HCT116 (cell line): Measurements from ENCODE around the gene CECR2. TPM values are rescaled to one million over a fixed set of nuclear protein-coding genes. Genes with fewer than 3 reads are reported as not detected.

ENCODE experiments used
- ATAC-seq: fragments of 200-7000 bp; cut with Tn5 transposase; 2 replicates; pipeline ENCODE4 v1.9.1; 2020; ENCODE audit warnings: mild to moderate bottlenecking, moderate library complexity
- BruUV-seq: library from RNA; stranded (reverse); fragments of 400-500 nt; replicated peaks from 2 replicates; lab custom pipeline; 2021; lab: Mats Ljungman, UMichigan
- CTCF ChIA-PET: fragments of 300-600 bp; sonication (Branson Sonifier 250); formaldehyde crosslinking; loops from one replicate; lab custom pipeline; 2021; ENCODE audit warnings: antibody characterized with exemption; lab: Charles Lee
- POLR2A ChIA-PET: fragments of 300-600, 350-600 bp; sonication (Branson Sonifier 250); formaldehyde crosslinking; loops from one replicate; lab custom pipeline; 2021; ENCODE audit warnings: antibody characterized with exemption; lab: Charles Lee
- RAD21 ChIA-PET, 2 experiments: fragments of 300-600 bp; sonication (Branson Sonifier 250); formaldehyde crosslinking; loops; one replicate each; lab custom pipeline; 2023; ENCODE audit warnings: low total read pairs in 2 of 2; ENCODE audit not compliant: uncharacterized antibody in 2 of 2, unreplicated experiment in 2 of 2, low non-redundant PET in 1 of 2; lab: Charles Lee
- DNase-seq: peaks from one replicate; pipeline ENCODE4 v3.0.0-alpha.2; 2010; ENCODE audit warnings: low read depth, low spot score
- H2AFZ ChIP-seq: fragments of 200-600 bp; shearing (Covaris generic), sonication (generic); 2 replicates; pipeline ENCODE4 v1.6.1; 2017; ENCODE audit warnings: low read depth, mixed run types, mixed read lengths, antibody characterized with exemption, low read length; ENCODE audit not compliant: poor library complexity, severe bottlenecking
- H3K27ac ChIP-seq: 2 replicates; pipeline ENCODE4 v1.5.1; 2012; ENCODE audit warnings: low read depth, low read length
- H3K27me3 ChIP-seq: fragments of 200-600 bp; sonication (generic); 2 replicates; pipeline ENCODE4 v1.6.1; 2016; ENCODE audit warnings: mixed run types, low read length, mixed read lengths; ENCODE audit not compliant: insufficient read depth
- H3K36me3 ChIP-seq, 2 experiments: fragments of 200-500 bp in 1 of 2; fragments of 200-600 bp in 1 of 2; sonication (Bioruptor generic) in 1 of 2; sonication (generic) in 1 of 2; 2 replicates each; pipeline versions ENCODE4 v1.5.1 to v1.6.1; 2014 to 2016; ENCODE audit warnings: low read length in 2 of 2, inconsistent platforms in 1 of 2, mixed read lengths in 1 of 2, mixed run types in 1 of 2; ENCODE audit not compliant: insufficient read depth in 2 of 2, control insufficient read depth in 1 of 2
- H3K4me1 ChIP-seq, 2 experiments: fragments of 200-600 bp in 1 of 2; sonication (generic) in 1 of 2; 2 replicates each; pipeline versions ENCODE4 v1.5.1 to v1.6.1; 2012 to 2017; ENCODE audit warnings: low read length in 2 of 2, inconsistent platforms in 1 of 2, mild to moderate bottlenecking in 1 of 2, mixed read lengths in 1 of 2, mixed run types in 1 of 2, moderate library complexity in 1 of 2; ENCODE audit not compliant: insufficient read depth in 2 of 2, control insufficient read depth in 1 of 2
- H3K4me2 ChIP-seq: fragments of 200-600 bp; sonication (generic); 2 replicates; pipeline ENCODE4 v1.6.1; 2017; ENCODE audit warnings: mixed run types, low read length, mixed read lengths
- H3K4me3 ChIP-seq, 2 experiments: fragments of 200-600 bp in 1 of 2; sonication (generic) in 1 of 2; replicated peaks in 1 of 2; 2 replicates each; pipeline ENCODE4 v1.5.1; 2011 to 2016; ENCODE audit warnings: low read length in 2 of 2, control low read depth in 1 of 2, low read depth in 1 of 2, mild to moderate bottlenecking in 1 of 2, mixed read lengths in 1 of 2, mixed run types in 1 of 2
- H3K79me2 ChIP-seq: fragments of 200-600 bp; sonication (generic); 2 replicates; pipeline ENCODE4 v1.6.1; 2017; ENCODE audit warnings: mild to moderate bottlenecking, mixed run types, low read length, moderate library complexity, mixed read lengths; ENCODE audit not compliant: insufficient read depth
- H3K9ac ChIP-seq: fragments of 200-600 bp; sonication (generic); 2 replicates; pipeline ENCODE4 v1.6.1; 2016; ENCODE audit warnings: low read length, mixed read lengths
- H3K9me2 ChIP-seq: fragments of 200-600 bp; sonication (generic), shearing (Covaris generic); 2 replicates; pipeline ENCODE4 v1.6.1; 2017; ENCODE audit warnings: mixed run types, mild to moderate bottlenecking, moderate library complexity; ENCODE audit not compliant: insufficient read depth
- H3K9me3 ChIP-seq, 2 experiments: fragments of 200-500 bp in 1 of 2; fragments of 200-600 bp in 1 of 2; sonication (Bioruptor generic) in 1 of 2; sonication (generic) in 1 of 2; 2 replicates each; pipeline ENCODE4 v1.6.1; 2014 to 2017; ENCODE audit warnings: low read length in 2 of 2, mixed read lengths in 2 of 2, inconsistent platforms in 1 of 2, low read depth in 1 of 2, mild to moderate bottlenecking in 1 of 2, mixed run types in 1 of 2, moderate library complexity in 1 of 2; ENCODE audit not compliant: control insufficient read depth in 1 of 2, insufficient read depth in 1 of 2
- H4K20me1 ChIP-seq: fragments of 200-600 bp; sonication (generic), shearing (Covaris generic); 2 replicates; pipeline ENCODE4 v1.6.1; 2017; ENCODE audit warnings: mixed run types, mild to moderate bottlenecking, moderate library complexity; ENCODE audit not compliant: insufficient read depth
- ATF3 ChIP-seq: IDR thresholded peaks from 2 replicates; pipeline ENCODE4 v1.6.1; 2012
- CBX3 ChIP-seq: IDR thresholded peaks from 2 replicates; pipeline ENCODE4 v1.6.1; 2012; ENCODE audit warnings: low read depth
- CEBPB ChIP-seq: IDR thresholded peaks from 2 replicates; pipeline ENCODE4 v1.6.1; 2012; ENCODE audit warnings: low read depth
- CTCF ChIP-seq, 3 experiments: fragments of 200-600 bp in 1 of 3; sonication (generic) in 1 of 3; IDR thresholded peaks in 2 of 3; conservative IDR thresholded peaks in 1 of 3; 2 replicates each; pipeline ENCODE4 v1.5.1; 2012 to 2017; ENCODE audit warnings: low read depth in 2 of 3, low read length in 2 of 3, antibody characterized with exemption in 1 of 3, borderline replicate concordance in 1 of 3, control low read depth in 1 of 3, mild to moderate bottlenecking in 1 of 3, mixed read lengths in 1 of 3, mixed run types in 1 of 3, moderate library complexity in 1 of 3; ENCODE audit not compliant: insufficient read depth in 1 of 3
- EGR1 ChIP-seq: IDR thresholded peaks from 2 replicates; pipeline ENCODE4 v1.6.1; 2012; ENCODE audit warnings: low read depth
- ELF1 ChIP-seq: IDR thresholded peaks from 2 replicates; pipeline ENCODE4 v1.6.1; 2012; ENCODE audit warnings: low read depth, borderline replicate concordance
- EZH2 ChIP-seq: fragments of 200-600 bp; sonication (generic); IDR thresholded peaks from 2 replicates; pipeline ENCODE4 v1.6.1; 2017; ENCODE audit warnings: antibody characterized with exemption, mixed run types
- EZH2phosphoT487 ChIP-seq: fragments of 200-600 bp; IDR thresholded peaks from 2 replicates; pipeline ENCODE4 v1.6.1; 2018; ENCODE audit warnings: antibody characterized with exemption, borderline replicate concordance
- MAX ChIP-seq: IDR thresholded peaks from 2 replicates; pipeline ENCODE4 v1.6.1; 2012
- POLR2A ChIP-seq: IDR thresholded peaks from 2 replicates; pipeline ENCODE4 v1.7.0; 2011; ENCODE audit warnings: borderline replicate concordance; ENCODE audit not compliant: insufficient read depth, insufficient read length; ENCODE audit errors: extremely low read depth
- POLR2AphosphoS5 ChIP-seq: IDR thresholded peaks from 2 replicates; pipeline ENCODE4 v1.6.1; 2011; ENCODE audit warnings: mild to moderate bottlenecking, low read depth, low read length, moderate library complexity
- REST ChIP-seq: IDR thresholded peaks from 2 replicates; pipeline ENCODE4 v1.6.1; 2012; ENCODE audit warnings: low read depth
- SIN3A ChIP-seq: IDR thresholded peaks from 2 replicates; pipeline ENCODE4 v1.6.1; 2012; ENCODE audit warnings: low read depth
- SP1 ChIP-seq: IDR thresholded peaks from 2 replicates; pipeline ENCODE4 v1.6.1; 2012; ENCODE audit warnings: low read depth
- SRF ChIP-seq: IDR thresholded peaks from 2 replicates; pipeline ENCODE4 v1.6.1; 2012; ENCODE audit warnings: low read depth
- TCF7L2 ChIP-seq: IDR thresholded peaks from 2 replicates; pipeline ENCODE4 v1.7.0; 2011; ENCODE audit warnings: borderline replicate concordance, inconsistent platforms; ENCODE audit not compliant: insufficient read depth, insufficient read length; ENCODE audit errors: extremely low read depth
- YY1 ChIP-seq: IDR thresholded peaks from 2 replicates; pipeline ENCODE4 v1.6.1; 2011; ENCODE audit warnings: low read length, low read depth, moderate library complexity, mild to moderate bottlenecking; ENCODE audit not compliant: insufficient replicate concordance; ENCODE audit errors: extremely low read depth
- ZBTB33 ChIP-seq: IDR thresholded peaks from 2 replicates; pipeline ENCODE4 v1.6.1; 2011; ENCODE audit warnings: mild to moderate bottlenecking, low read length, moderate library complexity; ENCODE audit not compliant: insufficient replicate concordance; ENCODE audit errors: extremely low read depth
- ZFX ChIP-seq: fragments of 450-650 bp; IDR thresholded peaks from 2 replicates; pipeline ENCODE4 v1.6.1; 2017
- ZNF274 ChIP-seq: fragments of 200-500 bp; sonication (Bioruptor generic); IDR thresholded peaks from 2 replicates; pipeline ENCODE4 v1.6.1; 2014; ENCODE audit warnings: mild to moderate bottlenecking, low read depth, low read length, inconsistent platforms
- intact Hi-C: fragments of 100-400 bp; cut with micrococcal nuclease; formaldehyde crosslinking; loops from 2 replicates; pipeline ENCODE4 v1.10.0; 2022
- total RNA-seq: library from RNA; stranded (reverse); gene quantifications from one replicate; pipeline ENCODE4 v1.2.1, GENCODE V29; 2021; ENCODE audit not compliant: unreplicated experiment

The CECR2 gene
- total RNA-seq, 1 experiment from 2014 or later: 6.0 TPM

GRCh38 chr22:17549655-17550054 is 180.4 kb downstream of the CECR2 start:
- no peak for DNase-seq
- no peaks in the 10 kb centered on the region for H3K4me1 ChIP-seq
- no peak for ATAC-seq
- TF ChIP-seq REST (no peak), CEBPB (no peak), EZH2phosphoT487 (no peak), CBX3 (no peak), EGR1 (no peak), ZFX (no peak), ELF1 (no peak), POLR2A (no peak), TCF7L2 (no peak), CTCF (IDR thresholded peaks at IDR 0.05 in 2 of 3, conservative IDR thresholded peaks at IDR 0.05 in 1 of 3; ENCODE audit: borderline replicate concordance in 1 of 3, insufficient read depth in 1 of 3, low read depth in 2 of 3, low read length in 2 of 3) (no peak), ATF3 (no peak), MAX (no peak), SIN3A (no peak), SP1 (no peak), EZH2 (no peak), ZBTB33 (no peak), ZNF274 (no peak), YY1 (no peak), SRF (no peak), POLR2AphosphoS5 (no peak)
- no TSS peak for BruUV-seq
- no peaks in the 10 kb centered on the region for H4K20me1 ChIP-seq
- intact Hi-C loops: no loop called here
- no peak overlapping the region for H3K9ac ChIP-seq
- no peaks in the 10 kb centered on the region for H3K9me2 ChIP-seq
- H2AFZ ChIP-seq: no peak overlapping the region
- H3K4me3 ChIP-seq: no peak overlapping the region
- H3K27me3 ChIP-seq: no peaks in the 10 kb centered on the region
- no peak overlapping the region for H3K27ac ChIP-seq
- H3K36me3 ChIP-seq: peaks cover 0 to 4% of the 10 kb centered on the region in 2 experiments; a peak in 1 of 4 replicates
- H3K4me2 ChIP-seq: no peak overlapping the region
- no peaks in the 10 kb centered on the region for H3K79me2 ChIP-seq
- CTCF ChIA-PET: no interaction called here
- POLR2A ChIA-PET: no interaction called here
- RAD21 ChIA-PET: no interaction called here
- no peaks in the 10 kb centered on the region for H3K9me3 ChIP-seq
